Psoas muscle (tissue), 8 donors: ENCODE measurements around the gene CEP70. TPM values are rescaled to one million over a fixed set of nuclear protein-coding genes. Genes with fewer than 3 reads are reported as not detected.

Source experiments
- ATAC-seq, 4 donors: fragments of 200-7000 bp; cut with Tn5 transposase; one replicate each; pipeline ENCODE4 v1.9.1; 2020; ENCODE audit warnings: moderate library complexity in 3 of 4, mild to moderate bottlenecking in 2 of 4
- DNase-seq, 2 donors: peaks; one replicate each; pipeline ENCODE4 v3.0.0-alpha.2; 2020
- H3K27ac ChIP-seq: fragments of 200-600 bp; one replicate; pipeline ENCODE4 v1.8.0; 2022
- H3K27me3 ChIP-seq, 3 donors: fragments of 200-600 bp in 1 of 3; one replicate each; pipeline versions ENCODE4 v1.6.1 to v1.8.0; 2013 to 2022; ENCODE audit warnings: low read length in 2 of 3, mild to moderate bottlenecking in 2 of 3, moderate library complexity in 1 of 3; ENCODE audit not compliant: insufficient read depth in 3 of 3
- H3K36me3 ChIP-seq, 2 donors: fragments of 200-600 bp in 1 of 2; one replicate each; pipeline versions ENCODE4 v1.6.1 to v1.8.0; 2013 to 2022; ENCODE audit warnings: low read depth in 1 of 2, mild to moderate bottlenecking in 1 of 2, moderate library complexity in 1 of 2; ENCODE audit not compliant: insufficient read depth in 1 of 2
- H3K4me1 ChIP-seq: fragments of 200-600 bp; one replicate; pipeline ENCODE4 v1.8.0; 2022
- H3K4me3 ChIP-seq: fragments of 200-600 bp; one replicate; pipeline ENCODE4 v1.8.0; 2022; ENCODE audit warnings: mild to moderate bottlenecking
- H3K9me3 ChIP-seq: fragments of 200-600 bp; one replicate; pipeline ENCODE4 v1.8.0; 2022
- CTCF ChIP-seq: fragments of 200-600 bp; IDR thresholded peaks from one replicate; pipeline ENCODE4 v1.8.0; 2022; ENCODE audit warnings: antibody characterized with exemption
- WGBS, 3 donors: extraction: QIAGEN DNeasy Blood & Tissue Kit; methylation state at CpG; one replicate each; pipeline versions ENCODE4 v1.1.6 to v1.1.7; 2013; 5-methylcytosine and 5-hydroxymethylcytosine counted together
- intact Hi-C, 2 donors: fragments of 100-400 bp; cut with DNase I; formaldehyde crosslinking; loops; one replicate each; pipeline versions ENCODE4 v1.11.0 to v1.14.2; 2022
- polyA plus RNA-seq, 3 donors: library from polyadenylated mRNA; stranded (reverse); fragments of 200-250 nt; gene quantifications; one replicate each; pipeline ENCODE4 v1.2.3, GENCODE V29; 2013
- total RNA-seq, 4 donors: library from RNA; stranded (reverse); fragmentation: NEBNext Ultra II Directional in 2 of 4; extraction: Animal tissue kit (Norgen Biotek cat#: 25700) in 2 of 4; gene quantifications; one replicate each; pipeline versions ENCODE4 v1.2.1 to v1.2.4, GENCODE V29; 2021 to 2023
- donor health status: healthy with polysubstance abuse.
- donor health status: DM: no; HTN: no; CAD: no; lungs with moderate emphysema.
- donor health status: Bipolar disorder and iron deficiency.
- donor health status: healthy.
- donor health status: DM: yes; HTN: yes; CAD: no.
- donor health status: DM: no; HTN: no; CAD: no.
- donor health status: DM: no; HTN: no; CAD: no.
- donor health status: DM: yes; HTN: yes; CAD: no.

The CEP70 gene
- total and polyA plus RNA-seq, 7 donors: 4.1 to 30.4 (median 21.4) TPM

GRCh38 chr3:138479438-138479863, 114.6 kb downstream of the CEP70 start:
- Histone ChIP-seq H3K27ac (no peak overlapping the region), H3K9me3 (no peaks in the 10 kb centered on the region), H3K4me1 (peaks cover 25% of the 10 kb centered on the region), H3K27me3 (no peaks in the 10 kb centered on the region), H3K36me3 (no peaks in the 10 kb centered on the region), H3K4me3 (no peak overlapping the region)
- peak; percentile 55 for TF ChIP-seq CTCF
- ATAC-seq (peak in 2 of 4 donors; percentile 68 to 70), DNase-seq (no peak)
- intact Hi-C loops: no loop called here
- 42 to 60% (median 53%) methylated on average over 4 of the region's 4 CpGs for WGBS, 3 donors

- Histone ChIP-seq H3K4me3 (no peak overlapping the region), H3K36me3 (no peaks in the 10 kb centered on the region), H3K9me3 (no peaks in the 10 kb centered on the region), H3K4me1 (peaks cover 29% of the 10 kb centered on the region), H3K27me3 (no peaks in the 10 kb centered on the region), H3K27ac (peak overlapping the region; percentile 56)
- no peak for DNase-seq
- 83 to 98% (median 85%) methylated on average over 3 of the region's 3 CpGs for WGBS, 3 donors
- TF ChIP-seq CTCF: no peak
- peak in 1 of 4 donors; percentile 30 for ATAC-seq
- intact Hi-C loops: no loop called here
Measured at GRCh38 chr3:138477801-138478200, 116.3 kb downstream of the CEP70 start.

GRCh38 chr3:138477120-138477519, 116.9 kb downstream of the CEP70 start:
- TF ChIP-seq CTCF: no peak
- Histone ChIP-seq H3K4me1 (peaks cover 29% of the 10 kb centered on the region), H3K4me3 (no peak overlapping the region), H3K27ac (peak overlapping the region; percentile 56), H3K36me3 (no peaks in the 10 kb centered on the region), H3K9me3 (no peaks in the 10 kb centered on the region), H3K27me3 (no peaks in the 10 kb centered on the region)
- intact Hi-C loops: no loop called here
- no peak for DNase-seq
- peak; percentile 43 to 58 (median 52) for ATAC-seq

GRCh38 chr3:138476526-138476925, 117.5 kb downstream of the CEP70 start:
- no peak for ATAC-seq
- intact Hi-C loops: no loop called here
- no peaks in the 10 kb centered on the region for H3K36me3 ChIP-seq
- no peak for DNase-seq
- H3K27ac ChIP-seq: peak overlapping the region; percentile 56
- H3K4me1 ChIP-seq: peaks cover 29% of the 10 kb centered on the region
- no peak for TF ChIP-seq CTCF
- H3K9me3 ChIP-seq: no peaks in the 10 kb centered on the region
- 58 to 89% (median 63%) methylated on average over 2 of the region's 2 CpGs for WGBS, 3 donors
- H3K4me3 ChIP-seq: no peak overlapping the region
- no peaks in the 10 kb centered on the region for H3K27me3 ChIP-seq

GRCh38 chr3:138474163-138474562, 119.9 kb downstream of the CEP70 start:
- no peaks in the 10 kb centered on the region for H3K9me3 ChIP-seq
- peak overlapping the region; percentile 43 for H3K27ac ChIP-seq
- no peak for TF ChIP-seq CTCF
- H3K4me3 ChIP-seq: no peak overlapping the region
- peaks cover 37% of the 10 kb centered on the region for H3K4me1 ChIP-seq
- no peaks in the 10 kb centered on the region for H3K36me3 ChIP-seq
- WGBS, 3 donors: 26 to 56% (median 26%) methylated on average over 6 of the region's 6 CpGs
- peak in 1 of 2 donors; percentile 54 for DNase-seq
- H3K27me3 ChIP-seq: no peaks in the 10 kb centered on the region
- intact Hi-C loops: no loop called here
- ATAC-seq: peak; percentile 35 to 67 (median 62)
